ENCODE data around the gene RHOD.
A peak's percentile ranks its signal among the peaks of the same experiment; 100 is the strongest.

RHOD gene

GRCh38 chr11:67120881-67121710 is 64.4 kb downstream of the RHOD start:
- no peak for TF ChIP-seq CTCF (IDR thresholded peaks at IDR 0.05; ENCODE audit: low read depth, low read length)
- peak overlapping the region; percentile 88 for H3K4me3 ChIP-seq (ENCODE audit: low read depth, low read length)

Data from WI38 (cell line).